Gastroesophageal sphincter (tissue), 4 donors: ENCODE measurements around the gene NKX3-2. TPM values are rescaled to one million over a fixed set of nuclear protein-coding genes. Genes with fewer than 3 reads are reported as not detected.
A peak's percentile ranks its signal among the peaks of the same experiment; 100 is the strongest.

ENCODE experiments used
- ATAC-seq: fragments of 150-250 bp; one replicate; pipeline ENCODE4 v1.9.1; 2016; ENCODE audit warnings: mild to moderate bottlenecking, moderate library complexity
- H3K27ac ChIP-seq, 4 donors: fragments of 200-600 bp; sonication (generic) in 3 of 4; 1 replicate in 3 of 4; 2 replicates in 1 of 4; pipeline ENCODE4 v1.5.1; 2016 to 2019
- H3K27me3 ChIP-seq: fragments of 200-600 bp; sonication (generic); one replicate; pipeline ENCODE4 v1.5.1; 2019
- H3K36me3 ChIP-seq, 2 donors: fragments of 200-600 bp; sonication (generic); one replicate each; pipeline ENCODE4 v1.5.1; 2019; ENCODE audit warnings: control low read depth in 1 of 2
- H3K4me1 ChIP-seq, 3 donors: fragments of 200-600 bp; sonication (generic); 1 replicate in 2 of 3; 2 replicates in 1 of 3; pipeline ENCODE4 v1.5.1; 2016 to 2019; ENCODE audit warnings: control low read depth in 2 of 3
- H3K4me3 ChIP-seq, 2 donors: fragments of 200-600 bp; sonication (generic); one replicate each; pipeline ENCODE4 v1.5.1; 2019; ENCODE audit warnings: mild to moderate bottlenecking in 1 of 2, moderate library complexity in 1 of 2
- H3K9me3 ChIP-seq, 3 donors: fragments of 200-600 bp; sonication (generic); one replicate each; pipeline ENCODE4 v1.5.1; 2017 to 2019; ENCODE audit warnings: control low read depth in 2 of 3
- CTCF ChIP-seq, 4 experiments: fragments of 200-600 bp in 2 of 4; fragments of 450-650 bp in 2 of 4; sonication (generic) in 1 of 4; IDR thresholded peaks; one replicate each; pipeline ENCODE4 v1.5.1; 2017 to 2019; ENCODE audit warnings: antibody characterized with exemption in 4 of 4, mild to moderate bottlenecking in 2 of 4, moderate library complexity in 2 of 4
- EP300 ChIP-seq: sonication (generic); formaldehyde crosslinking; IDR thresholded peaks from one replicate; pipeline ENCODE4 v1.6.1; 2017; ENCODE audit warnings: antibody characterized with exemption, mild to moderate bottlenecking
- POLR2A ChIP-seq, 2 donors: fragments of 450-650 bp; IDR thresholded peaks; one replicate each; pipeline ENCODE4 v1.6.1; 2017; ENCODE audit warnings: antibody characterized with exemption in 2 of 2, mild to moderate bottlenecking in 2 of 2, moderate library complexity in 1 of 2
- POLR2AphosphoS5 ChIP-seq: sonication (generic); formaldehyde crosslinking; IDR thresholded peaks from one replicate; pipeline ENCODE4 v1.6.1; 2017; ENCODE audit warnings: antibody characterized with exemption
- WGBS, 2 donors: methylation state at CpG; one replicate each; pipeline ENCODE4 v1.1.5; 2018; ENCODE audit warnings: low coverage in 1 of 2; 5-methylcytosine and 5-hydroxymethylcytosine counted together
- total RNA-seq, 4 donors: library from RNA; depleted of rRNA; stranded (reverse); fragments of >200 nt; gene quantifications; one replicate each; pipeline ENCODE4 v1.1.0, GENCODE V29; 2016

The NKX3-2 gene
- total RNA-seq, 4 donors from 2014 or later: 0.62 to 5.5 (median 3.0) TPM

- TF ChIP-seq EP300: no peak
- no peak for TF ChIP-seq CTCF (IDR thresholded peaks at IDR 0.05)
- no peak for TF ChIP-seq POLR2A (IDR thresholded peaks at IDR 0.05)
- no peak for TF ChIP-seq POLR2AphosphoS5
- WGBS, 2 donors: 67% methylated on average over 3 of the region's 3 CpGs; no CpG with 5 or more reads in 1 of the 2 donors
- no peak for ATAC-seq
- peaks cover 0 to 24% (median 0%) of the 10 kb centered on the region in 3 donors for H3K9me3 ChIP-seq
- peaks cover 0 to 48% (median 4%) of the 10 kb centered on the region in 3 donors for H3K4me1 ChIP-seq
- no peak overlapping the region for H3K27ac ChIP-seq
- no peaks in the 10 kb centered on the region for H3K36me3 ChIP-seq
- H3K27me3 ChIP-seq: peaks cover 100% of the 10 kb centered on the region
- H3K4me3 ChIP-seq: no peak overlapping the region
Measured at GRCh38 chr4:13526658-13527057, 17.6 kb downstream of the NKX3-2 start.

- H3K27me3 ChIP-seq: peaks cover 100% of the 10 kb centered on the region
- ATAC-seq: no peak
- TF ChIP-seq CTCF (IDR thresholded peaks at IDR 0.05) (no peak), EP300 (no peak), POLR2AphosphoS5 (no peak), POLR2A (IDR thresholded peaks at IDR 0.05) (no peak)
- 67 to 72% methylated on average over 2 to 4 of the region's 4 CpGs for WGBS, 2 donors
- H3K4me3 ChIP-seq: no peak overlapping the region
- H3K9me3 ChIP-seq: peaks cover 0 to 24% (median 0%) of the 10 kb centered on the region in 3 donors
- H3K4me1 ChIP-seq: peaks cover 0 to 40% (median 4%) of the 10 kb centered on the region in 3 donors
- no peaks in the 10 kb centered on the region for H3K36me3 ChIP-seq
- H3K27ac ChIP-seq: no peak overlapping the region
Measured at GRCh38 chr4:13525606-13526281, 18.6 kb downstream of the NKX3-2 start.

- H3K9me3 ChIP-seq: peaks cover 0 to 24% (median 0%) of the 10 kb centered on the region in 3 donors
- 10 to 20% methylated on average over 2 of the region's 36 CpGs for WGBS, 2 donors
Measured at GRCh38 chr4:13524504-13525243, 19.6 kb downstream of the NKX3-2 start.

DNA sequence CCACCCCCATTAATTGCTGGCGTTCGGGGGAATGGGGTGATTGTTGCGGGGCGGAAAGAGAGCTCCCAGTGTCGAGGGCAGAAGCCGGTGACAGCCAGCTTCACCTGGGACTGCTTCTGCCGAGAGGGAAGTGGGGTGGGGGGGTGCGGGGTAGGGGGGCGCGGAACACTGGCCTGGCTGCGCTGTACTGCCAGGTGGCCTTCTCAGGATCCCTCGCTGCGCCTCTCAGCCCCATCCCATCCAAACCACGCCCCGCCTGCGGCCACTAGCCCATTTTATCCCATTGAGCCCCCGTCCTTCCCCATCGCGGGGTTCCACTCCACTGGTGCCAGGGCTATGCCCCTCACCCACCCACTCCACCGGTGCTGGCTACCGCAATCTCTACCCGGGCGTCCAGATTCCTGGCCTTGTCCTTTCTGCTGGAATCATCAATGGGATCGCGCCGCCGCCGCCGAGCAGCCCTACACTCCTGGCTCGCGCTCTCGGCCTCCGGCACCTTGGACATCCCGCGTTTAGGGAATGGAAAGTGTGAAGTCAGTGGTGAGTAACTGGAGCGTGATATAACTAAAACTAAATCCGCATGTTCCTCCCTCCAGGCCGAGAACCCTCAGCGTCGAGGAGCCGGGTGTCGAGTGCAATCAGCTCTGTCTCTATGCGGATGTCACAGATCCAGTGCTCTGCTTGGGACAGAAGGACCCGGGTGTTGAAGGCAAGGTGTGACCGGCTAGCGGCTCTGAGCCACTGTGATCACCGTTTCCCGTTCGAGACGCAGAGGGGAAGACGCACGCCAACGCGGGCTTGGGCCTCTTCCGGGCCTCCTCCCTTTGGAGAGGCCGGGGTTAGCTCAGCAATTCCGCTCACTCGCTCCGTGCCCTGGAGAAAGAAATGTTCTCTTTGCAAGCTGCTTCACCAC is 20.5 kb downstream of the NKX3-2 start:
- Histone ChIP-seq H3K4me1 (peaks cover 0 to 31% (median 4%) of the 10 kb centered on the region in 3 donors), H3K27ac (no peak overlapping the region), H3K36me3 (no peaks in the 10 kb centered on the region), H3K27me3 (peaks cover 99% of the 10 kb centered on the region), H3K9me3 (peaks cover 0 to 24% (median 0%) of the 10 kb centered on the region in 3 donors), H3K4me3 (no peak overlapping the region)
- 13 to 20% methylated on average over 3 to 21 of the region's 59 CpGs for WGBS, 2 donors
- ATAC-seq: no peak
- no peak for TF ChIP-seq POLR2AphosphoS5
- no peak for TF ChIP-seq EP300
- TF ChIP-seq POLR2A (IDR thresholded peaks at IDR 0.05): no peak

More at GRCh38 chr4:13524504-13525243, 19.6 kb downstream of the NKX3-2 start:
- Histone ChIP-seq H3K27ac (no peak overlapping the region), H3K4me1 (peaks cover 0 to 40% (median 4%) of the 10 kb centered on the region in 3 donors), H3K4me3 (no peak overlapping the region), H3K36me3 (no peaks in the 10 kb centered on the region), H3K27me3 (peaks cover 100% of the 10 kb centered on the region)
- no peak for ATAC-seq
- TF ChIP-seq CTCF (IDR thresholded peaks at IDR 0.05): no peak
- no peak for TF ChIP-seq POLR2A (IDR thresholded peaks at IDR 0.05)
- no peak for TF ChIP-seq POLR2AphosphoS5
- no peak for TF ChIP-seq EP300

- peaks cover 0 to 24% (median 0%) of the 10 kb centered on the region in 3 donors for H3K9me3 ChIP-seq
- no peaks in the 10 kb centered on the region for H3K36me3 ChIP-seq
- 0 to 17% methylated on average over 1 to 6 of the region's 17 CpGs for WGBS, 2 donors
- peaks cover 96% of the 10 kb centered on the region for H3K27me3 ChIP-seq
- TF ChIP-seq CTCF (IDR thresholded peaks at IDR 0.05): no peak
- no peak for TF ChIP-seq POLR2AphosphoS5
- TF ChIP-seq POLR2A (IDR thresholded peaks at IDR 0.05): no peak
- no peak for TF ChIP-seq EP300
- ATAC-seq: no peak
- H3K27ac ChIP-seq: no peak overlapping the region
- peak overlapping the region in 1 of 2 donors; percentile 2 for H3K4me3 ChIP-seq
- H3K4me1 ChIP-seq: peaks cover 0 to 24% (median 4%) of the 10 kb centered on the region in 3 donors
Measured at GRCh38 chr4:13523105-13523477, 21.2 kb downstream of the NKX3-2 start.
